Cardiac atrium fibroblast (primary cell): ENCODE measurements around the gene UGT3A2. TPM values are rescaled to one million over a fixed set of nuclear protein-coding genes. Genes with fewer than 3 reads are reported as not detected.

Experiments
- total RNA-seq: library from RNA; depleted of rRNA; stranded (reverse); fragments of >200 nt; gene quantifications from 2 replicates; pipeline ENCODE4 v1.2.3, GENCODE V29; 2015

UGT3A2 gene
- total RNA-seq = not detected in 2 replicates

GRCh38 chr5:36066540-36067210 is at the start of gene UGT3A2:
Gene UGT3A2, minus strand, starts transcription at chr5:36066882. Its CDS starts 93 bp downstream, at chr5:36066789.

GRCh38 chr5:35990941-35991611 is 75.6 kb downstream of the UGT3A2 start, which contains the start of gene UGT3A1:
Gene UGT3A1, minus strand, starts transcription at chr5:35991390. Its CDS starts 150 bp downstream, at chr5:35991240.

Other genes with a start within 250 kb of the UGT3A2 start
- 0.72 and 4.2 TPM in 2 replicates for gene IL7R, start 210.0 kb downstream of the UGT3A2 start, total RNA-seq
- gene CAPSL, start 128.3 kb downstream of the UGT3A2 start, total RNA-seq = not detected in 2 replicates
- not detected in 2 replicates for gene UGT3A1, start 75.5 kb downstream of the UGT3A2 start, total RNA-seq
- 6.1 and 8.6 TPM in 2 replicates for gene LMBRD2, start 85.0 kb upstream of the UGT3A2 start, total RNA-seq
- gene SKP2, start 85.2 kb upstream of the UGT3A2 start, total RNA-seq = 17.8 and 38.1 TPM in 2 replicates
- 26.9 and 29.0 TPM in 2 replicates for gene NADK2, start 175.0 kb upstream of the UGT3A2 start, total RNA-seq
- gene RANBP3L, start 235.0 kb upstream of the UGT3A2 start, total RNA-seq = not detected in 2 replicates